PC-9 (cell line): ENCODE results near the gene LBH. TPM values are rescaled to one million over a fixed set of nuclear protein-coding genes. Genes with fewer than 3 reads are reported as not detected.

Experiments used
- BruUV-seq: library from RNA; stranded (reverse); fragments of 400-500 nt; replicated peaks from 2 replicates; lab custom pipeline; 2021; lab: Mats Ljungman, UMichigan
- CTCF ChIA-PET: fragments of 300-600 bp; sonication (Branson Sonifier 250); formaldehyde crosslinking; loops from one replicate; lab custom pipeline; 2022; ENCODE audit warnings: antibody characterized with exemption; lab: Charles Lee
- POLR2A ChIA-PET: fragments of 300-600 bp; sonication (Branson Sonifier 250); formaldehyde crosslinking; loops from one replicate; lab custom pipeline; 2022; ENCODE audit warnings: antibody characterized with exemption; ENCODE audit not compliant: unreplicated experiment; lab: Charles Lee
- DNase-seq, 2 experiments: peaks; one replicate each; pipeline versions ENCODE4 v3.0.0 to v3.0.0-alpha.2; 2015 to 2022; ENCODE audit warnings: mixed read lengths in 1 of 2
- H2AFZ ChIP-seq: fragments of 200-600 bp; sonication (generic); 2 replicates; pipeline ENCODE4 v1.8.1; 2017; ENCODE audit warnings: antibody characterized with exemption
- H3F3A ChIP-seq: fragments of 200-600 bp; sonication (generic); 2 replicates; pipeline ENCODE4 v1.8.1; 2017; ENCODE audit warnings: antibody characterized with exemption, mild to moderate bottlenecking, low read depth; ENCODE audit not compliant: insufficient read depth
- H3K27ac ChIP-seq: fragments of 200-600 bp; sonication (generic); 2 replicates; pipeline ENCODE4 v1.6.1; 2016; ENCODE audit warnings: mixed run types
- H3K27me3 ChIP-seq: fragments of 200-600 bp; sonication (generic); 2 replicates; pipeline ENCODE4 v1.6.1; 2016; ENCODE audit warnings: low read depth, mixed run types; ENCODE audit not compliant: insufficient read depth
- H3K36me3 ChIP-seq: fragments of 200-600 bp; sonication (generic); 2 replicates; pipeline ENCODE4 v1.6.1; 2016; ENCODE audit warnings: low read depth, mixed run types
- H3K4me1 ChIP-seq: fragments of 200-600 bp; sonication (generic); replicated peaks from 2 replicates; pipeline ENCODE4 v1.6.1; 2016; ENCODE audit warnings: mixed run types; ENCODE audit not compliant: insufficient read depth
- H3K4me2 ChIP-seq: fragments of 200-600 bp; sonication (generic); 2 replicates; pipeline ENCODE4 v1.6.1; 2017; ENCODE audit warnings: mixed run types
- H3K4me3 ChIP-seq: fragments of 200-600 bp; sonication (generic); 2 replicates; pipeline ENCODE4 v1.6.1; 2016; ENCODE audit warnings: mixed run types
- H3K79me2 ChIP-seq: fragments of 200-600 bp; sonication (generic); 2 replicates; pipeline ENCODE4 v1.6.1; 2017; ENCODE audit warnings: low read depth, mixed run types
- H3K9me2 ChIP-seq: fragments of 200-600 bp; sonication (generic); 2 replicates; pipeline ENCODE4 v1.8.1; 2017; ENCODE audit warnings: mild to moderate bottlenecking; ENCODE audit not compliant: insufficient read depth
- H3K9me3 ChIP-seq: fragments of 200-600 bp; sonication (generic); 2 replicates; pipeline ENCODE4 v1.8.1; 2016; ENCODE audit warnings: low read depth; ENCODE audit not compliant: insufficient read depth
- H4K20me1 ChIP-seq: fragments of 200-600 bp; sonication (generic); 2 replicates; pipeline ENCODE4 v1.8.1; 2017; ENCODE audit not compliant: insufficient read depth
- CTCF ChIP-seq: fragments of 200-600 bp; sonication (generic); conservative IDR thresholded peaks from 2 replicates; pipeline ENCODE4 v1.6.1; 2017; ENCODE audit warnings: mixed run types, antibody characterized with exemption, mild to moderate bottlenecking, moderate library complexity
- EZH2 ChIP-seq: fragments of 200-600 bp; sonication (generic); IDR thresholded peaks from 2 replicates; pipeline ENCODE4 v1.8.0; 2017; ENCODE audit warnings: antibody characterized with exemption, low read depth
- intact Hi-C: fragments of 100-400 bp; cut with micrococcal nuclease; formaldehyde crosslinking; loops from one replicate; pipeline ENCODE4 v1.10.0; 2022; ENCODE audit not compliant: unreplicated experiment
- total RNA-seq: library from RNA; stranded (reverse); gene quantifications from 2 replicates; pipeline ENCODE4 v1.2.3, GENCODE V29; 2021

The LBH gene
- total RNA-seq, 1 experiment from 2014 or later, result 30.6 TPM

GRCh38 chr2:30191819-30192271 is 39.5 kb upstream of the LBH start:
- POLR2A ChIA-PET, result no interaction called here
- Histone ChIP-seq H3F3A (no peaks in the 10 kb centered on the region), H3K9me3 (no peaks in the 10 kb centered on the region), H3K4me3 (no peak overlapping the region), H3K4me1 (no peaks in the 10 kb centered on the region), H3K27me3 (peaks cover 27% of the 10 kb centered on the region; the same call in 1 of the 2 replicates), H2AFZ (no peak overlapping the region), H3K36me3 (no peaks in the 10 kb centered on the region), H3K27ac (no peak overlapping the region), H3K79me2 (no peaks in the 10 kb centered on the region), H3K9me2 (no peaks in the 10 kb centered on the region), H3K4me2 (no peak overlapping the region), H4K20me1 (no peaks in the 10 kb centered on the region)
- CTCF ChIA-PET, result no interaction called here
- BruUV-seq, result no TSS peak
- intact Hi-C loops, result no loop called here
- no peak for DNase-seq
- TF ChIP-seq EZH2 (no peak), CTCF (no peak)

- ChIA-PET POLR2A (no interaction called here), CTCF (no interaction called here)
- no peak for DNase-seq
- TF ChIP-seq CTCF (no peak), EZH2 (no peak)
- Histone ChIP-seq H2AFZ (no peak overlapping the region), H3K36me3 (no peaks in the 10 kb centered on the region), H3K79me2 (no peaks in the 10 kb centered on the region), H3K27me3 (peaks cover 23% of the 10 kb centered on the region; the same call in 1 of the 2 replicates), H3F3A (no peaks in the 10 kb centered on the region), H3K4me3 (no peak overlapping the region), H3K9me3 (no peaks in the 10 kb centered on the region), H3K4me2 (no peak overlapping the region), H3K9me2 (no peaks in the 10 kb centered on the region), H3K4me1 (no peaks in the 10 kb centered on the region), H3K27ac (no peak overlapping the region), H4K20me1 (no peaks in the 10 kb centered on the region)
- intact Hi-C loops, result no loop called here
- BruUV-seq, result no TSS peak
These were observed 39.0 kb upstream of the LBH start for GRCh38 chr2:30192314-30192713.

GRCh38 chr2:30193104-30193681 is 38.1 kb upstream of the LBH start:
- H3K9me2 ChIP-seq, result no peaks in the 10 kb centered on the region
- TF ChIP-seq EZH2 (no peak), CTCF (no peak)
- CTCF ChIA-PET, result no interaction called here
- H3K4me3 ChIP-seq, result no peak overlapping the region
- H3K27me3 ChIP-seq, result peaks cover 14% of the 10 kb centered on the region; the same call in 1 of the 2 replicates
- no peak for DNase-seq
- no peak overlapping the region for H3K27ac ChIP-seq
- H2AFZ ChIP-seq, result no peak overlapping the region
- no peaks in the 10 kb centered on the region for H3K9me3 ChIP-seq
- H3K79me2 ChIP-seq, result no peaks in the 10 kb centered on the region
- H3K36me3 ChIP-seq, result no peaks in the 10 kb centered on the region
- H3F3A ChIP-seq, result no peaks in the 10 kb centered on the region
- H3K4me2 ChIP-seq, result no peak overlapping the region
- H4K20me1 ChIP-seq, result no peaks in the 10 kb centered on the region
- POLR2A ChIA-PET, result no interaction called here
- no peaks in the 10 kb centered on the region for H3K4me1 ChIP-seq
- intact Hi-C loops, result no loop called here
- no TSS peak for BruUV-seq
